Vagina (tissue), 2 donors: ENCODE measurements around the gene TPRKB. TPM values are rescaled to one million over a fixed set of nuclear protein-coding genes. Genes with fewer than 3 reads are reported as not detected.
"Not testable (repeated sequence)": the region's sequence is repeated elsewhere in the genome, so short reads cannot be mapped to it uniquely, and the experiment has no call there.

Experiments used
- DNase-seq, 2 donors: peaks; one replicate each; pipeline ENCODE4 v3.0.0-alpha.2; 2017; ENCODE audit errors: extremely low spot score in 2 of 2
- H3K27ac ChIP-seq: fragments of 200-600 bp; sonication (generic); one replicate; pipeline ENCODE4 v1.5.1; 2019
- H3K27me3 ChIP-seq: fragments of 200-600 bp; sonication (generic); one replicate; pipeline ENCODE4 v1.5.1; 2019
- H3K36me3 ChIP-seq, 2 donors: fragments of 200-600 bp; sonication (generic); one replicate each; pipeline ENCODE4 v1.5.1; 2017 to 2019
- H3K4me1 ChIP-seq: fragments of 200-600 bp; sonication (generic); one replicate; pipeline ENCODE4 v1.5.1; 2019
- H3K4me3 ChIP-seq, 2 donors: fragments of 200-600 bp; sonication (generic); 1 replicate in 1 of 2; 2 replicates in 1 of 2; pipeline ENCODE4 v1.5.1; 2016 to 2019
- H3K9me3 ChIP-seq: fragments of 200-600 bp; sonication (generic); one replicate; pipeline ENCODE4 v1.5.1; 2019
- POLR2A ChIP-seq, 2 donors: fragments of 450-650 bp; IDR thresholded peaks; one replicate each; pipeline ENCODE4 v1.6.1; 2017; ENCODE audit warnings: antibody characterized with exemption in 2 of 2, mild to moderate bottlenecking in 2 of 2, moderate library complexity in 2 of 2
- POLR2AphosphoS5 ChIP-seq, 2 donors: sonication (generic); formaldehyde crosslinking; IDR thresholded peaks; one replicate each; pipeline ENCODE4 v1.9.0; 2017; ENCODE audit warnings: antibody characterized with exemption in 2 of 2, mild to moderate bottlenecking in 2 of 2, low read depth in 1 of 2; ENCODE audit not compliant: insufficient read depth in 1 of 2
- intact Hi-C: fragments of 100-400 bp; cut with DNase I; formaldehyde crosslinking; loops from one replicate; pipeline ENCODE4 v1.15.1; 2023
- total RNA-seq: library from RNA; depleted of rRNA; stranded (reverse); fragments of >200 nt; gene quantifications from one replicate; pipeline ENCODE4 v1.2.3, GENCODE V29; 2016
- TF ChIP-seq, protein P1 (sequence below), 3 experiments: fragments of 450-650 bp in 2 of 3; fragments of 200-600 bp in 1 of 3; sonication (generic) in 1 of 3; IDR thresholded peaks; one replicate each; pipeline ENCODE4 v1.5.1; 2017 to 2019; ENCODE audit warnings: antibody characterized with exemption in 3 of 3, mild to moderate bottlenecking in 2 of 3, moderate library complexity in 2 of 3

Gene TPRKB
- total RNA-seq, 1 donor from 2014 or later = 18.9 TPM

DNA sequence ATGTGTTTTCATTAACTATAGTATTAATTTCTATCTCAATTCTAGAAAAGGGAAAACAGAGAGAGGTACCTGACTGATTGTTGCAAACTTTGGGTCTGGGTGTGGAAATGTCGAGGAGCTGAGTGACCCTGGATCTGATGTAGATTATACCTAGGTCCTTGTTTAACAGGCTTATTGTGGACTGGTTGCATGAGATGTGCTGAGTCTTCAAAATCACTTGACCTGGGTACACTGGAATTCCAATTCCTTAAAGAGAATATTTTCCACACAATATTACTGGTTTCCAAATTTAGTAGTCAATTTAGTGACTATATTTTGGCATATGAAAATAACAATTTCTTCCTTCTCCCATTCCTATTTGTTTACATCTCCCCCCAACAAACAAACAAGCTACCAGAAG lies 29.2 kb upstream of the TPRKB start:
- no peak for DNase-seq
- no peak for TF ChIP-seq POLR2AphosphoS5 (IDR thresholded peaks at IDR 0.05; ENCODE audit: insufficient read depth in 1 of 2, low read depth in 1 of 2)
- TF ChIP-seq, protein P1, sequence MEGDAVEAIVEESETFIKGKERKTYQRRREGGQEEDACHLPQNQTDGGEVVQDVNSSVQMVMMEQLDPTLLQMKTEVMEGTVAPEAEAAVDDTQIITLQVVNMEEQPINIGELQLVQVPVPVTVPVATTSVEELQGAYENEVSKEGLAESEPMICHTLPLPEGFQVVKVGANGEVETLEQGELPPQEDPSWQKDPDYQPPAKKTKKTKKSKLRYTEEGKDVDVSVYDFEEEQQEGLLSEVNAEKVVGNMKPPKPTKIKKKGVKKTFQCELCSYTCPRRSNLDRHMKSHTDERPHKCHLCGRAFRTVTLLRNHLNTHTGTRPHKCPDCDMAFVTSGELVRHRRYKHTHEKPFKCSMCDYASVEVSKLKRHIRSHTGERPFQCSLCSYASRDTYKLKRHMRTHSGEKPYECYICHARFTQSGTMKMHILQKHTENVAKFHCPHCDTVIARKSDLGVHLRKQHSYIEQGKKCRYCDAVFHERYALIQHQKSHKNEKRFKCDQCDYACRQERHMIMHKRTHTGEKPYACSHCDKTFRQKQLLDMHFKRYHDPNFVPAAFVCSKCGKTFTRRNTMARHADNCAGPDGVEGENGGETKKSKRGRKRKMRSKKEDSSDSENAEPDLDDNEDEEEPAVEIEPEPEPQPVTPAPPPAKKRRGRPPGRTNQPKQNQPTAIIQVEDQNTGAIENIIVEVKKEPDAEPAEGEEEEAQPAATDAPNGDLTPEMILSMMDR (IDR thresholded peaks at IDR 0.05) = no peak
- no peak for TF ChIP-seq POLR2A (IDR thresholded peaks at IDR 0.05)
- H3K4me3 ChIP-seq = no peak overlapping the region
- no peak overlapping the region for H3K27ac ChIP-seq
- no peaks in the 10 kb centered on the region for H3K27me3 ChIP-seq
- H3K4me1 ChIP-seq = no peaks in the 10 kb centered on the region
- intact Hi-C loops = no loop called here
- H3K36me3 ChIP-seq = peaks cover 0 to 65% of the 10 kb centered on the region in 2 donors
- no peaks in the 10 kb centered on the region for H3K9me3 ChIP-seq

DNA sequence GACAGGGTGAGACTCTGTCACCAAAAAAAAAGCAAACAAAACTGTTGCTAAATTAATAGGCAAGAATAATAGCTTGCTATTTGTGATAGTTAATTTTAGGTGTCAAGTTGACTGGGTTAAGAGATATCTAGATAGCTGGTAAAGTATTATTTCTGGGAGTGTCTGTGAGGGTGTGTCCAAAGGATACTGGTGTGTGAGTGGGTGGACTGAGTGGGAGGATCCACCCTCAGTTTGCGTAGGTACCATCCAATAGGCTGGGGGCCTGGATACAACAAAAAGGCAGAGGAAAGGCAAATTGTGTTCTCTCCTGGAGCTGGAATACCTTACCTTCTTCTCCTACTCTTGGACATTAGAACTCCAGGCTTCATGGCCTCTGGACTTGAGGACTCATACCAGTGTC lies 27.8 kb upstream of the TPRKB start:
- intact Hi-C loops = no loop called here
- TF ChIP-seq POLR2AphosphoS5 (IDR thresholded peaks at IDR 0.05; ENCODE audit: insufficient read depth in 1 of 2, low read depth in 1 of 2) = no peak
- TF ChIP-seq POLR2A (IDR thresholded peaks at IDR 0.05) = no peak
- TF ChIP-seq, protein P1 (IDR thresholded peaks at IDR 0.05) = no peak
- H3K36me3 ChIP-seq = peaks cover 0 to 79% of the 10 kb centered on the region in 2 donors
- H3K4me3 ChIP-seq = no peak overlapping the region
- H3K27me3 ChIP-seq = no peaks in the 10 kb centered on the region
- no peak for DNase-seq
- H3K27ac ChIP-seq = no peak overlapping the region
- H3K9me3 ChIP-seq = no peaks in the 10 kb centered on the region
- H3K4me1 ChIP-seq = peaks cover 8% of the 10 kb centered on the region

DNA sequence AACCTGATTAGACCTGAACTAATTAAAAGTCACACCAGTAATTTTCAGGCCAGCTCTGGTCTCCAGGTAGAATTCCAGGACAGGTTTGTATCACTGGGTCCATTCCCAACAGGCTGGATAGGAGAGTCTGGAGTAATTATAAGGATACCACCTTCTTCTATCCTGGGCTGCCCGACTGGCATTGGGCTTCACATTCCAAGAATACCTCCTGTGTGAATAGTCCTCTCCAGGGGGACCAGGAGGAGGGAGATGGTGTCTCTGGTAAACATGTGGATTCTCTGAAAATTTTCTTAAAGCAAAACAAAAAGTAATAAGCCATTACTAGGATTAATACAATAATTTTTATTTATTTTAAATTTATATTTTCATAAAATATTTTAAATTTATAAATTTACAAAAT lies 25.4 kb upstream of the TPRKB start:
- peaks cover 16% of the 10 kb centered on the region for H3K4me1 ChIP-seq
- no peak overlapping the region for H3K27ac ChIP-seq
- DNase-seq = no peak
- H3K36me3 ChIP-seq = peaks cover 0 to 62% of the 10 kb centered on the region in 2 donors
- intact Hi-C loops = no loop called here
- TF ChIP-seq, protein P1 (IDR thresholded peaks at IDR 0.05) = no peak
- TF ChIP-seq POLR2AphosphoS5 (IDR thresholded peaks at IDR 0.05; ENCODE audit: insufficient read depth in 1 of 2, low read depth in 1 of 2) (no peak), POLR2A (IDR thresholded peaks at IDR 0.05) (no peak)
- no peaks in the 10 kb centered on the region for H3K27me3 ChIP-seq
- H3K9me3 ChIP-seq = no peaks in the 10 kb centered on the region
- H3K4me3 ChIP-seq = no peak overlapping the region

DNA sequence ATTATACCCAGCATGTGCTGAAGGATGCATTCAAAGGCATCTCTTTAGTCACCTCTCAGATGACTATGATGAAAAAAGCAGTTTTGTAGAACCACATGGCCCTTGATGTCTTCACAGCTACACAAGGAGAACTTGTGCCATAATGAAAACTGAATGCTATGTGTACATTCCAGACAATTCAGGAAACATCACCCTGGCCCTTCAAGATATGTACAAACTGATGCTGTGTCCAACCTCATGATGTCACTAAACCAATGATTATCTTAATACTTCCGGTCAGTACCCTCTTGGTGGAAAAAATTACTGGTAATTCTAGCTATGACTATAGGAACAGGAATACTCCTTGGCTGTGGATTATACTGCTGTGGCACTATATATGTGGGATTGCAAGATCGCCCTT lies 22.8 kb upstream of the TPRKB start:
- intact Hi-C loops = no loop called here
- Histone ChIP-seq H3K36me3 (peaks cover 0 to 53% of the 10 kb centered on the region in 2 donors), H3K4me1 (peaks cover 16% of the 10 kb centered on the region), H3K4me3 (no peak overlapping the region), H3K27me3 (no peaks in the 10 kb centered on the region), H3K9me3 (no peaks in the 10 kb centered on the region), H3K27ac (no peak overlapping the region)
- no peak for DNase-seq
- TF ChIP-seq POLR2AphosphoS5 (IDR thresholded peaks at IDR 0.05; ENCODE audit: insufficient read depth in 1 of 2, low read depth in 1 of 2) = no peak
- no peak for TF ChIP-seq POLR2A (IDR thresholded peaks at IDR 0.05)
- TF ChIP-seq, protein P1 (IDR thresholded peaks at IDR 0.05) = no peak

DNA sequence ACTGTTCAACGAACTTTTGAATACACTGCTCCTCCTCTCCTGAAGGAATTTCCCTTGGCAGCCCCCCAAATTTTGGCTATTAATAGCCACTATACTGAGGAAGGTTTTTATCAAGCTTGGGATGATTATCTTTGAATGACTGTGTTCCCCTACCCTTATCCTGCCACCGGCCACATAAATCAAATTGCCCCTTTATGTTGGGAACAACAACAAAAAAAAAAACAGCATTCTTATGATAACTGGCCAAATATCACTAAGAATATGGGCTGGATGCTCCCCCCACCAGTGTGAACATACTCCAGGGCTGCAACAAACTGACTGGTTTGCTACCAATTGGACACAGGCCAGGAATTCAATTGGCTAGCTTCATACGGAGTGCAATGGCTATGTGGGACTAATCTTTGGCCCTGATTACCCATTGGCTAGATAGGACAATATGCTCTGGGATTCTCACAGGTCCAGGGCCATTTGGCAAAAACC lies 22.2 kb upstream of the TPRKB start:
- peaks cover 16% of the 10 kb centered on the region for H3K4me1 ChIP-seq
- H3K27ac ChIP-seq = no peak overlapping the region
- intact Hi-C loops = no loop called here
- no peaks in the 10 kb centered on the region for H3K9me3 ChIP-seq
- H3K27me3 ChIP-seq = no peaks in the 10 kb centered on the region
- no peak overlapping the region for H3K4me3 ChIP-seq
- H3K36me3 ChIP-seq = peaks cover 0 to 47% of the 10 kb centered on the region in 2 donors
- TF ChIP-seq, protein P1 (IDR thresholded peaks at IDR 0.05) = no peak
- TF ChIP-seq POLR2A (IDR thresholded peaks at IDR 0.05) (no peak), POLR2AphosphoS5 (IDR thresholded peaks at IDR 0.05; ENCODE audit: insufficient read depth in 1 of 2, low read depth in 1 of 2) (no peak)
- no peak for DNase-seq

DNA sequence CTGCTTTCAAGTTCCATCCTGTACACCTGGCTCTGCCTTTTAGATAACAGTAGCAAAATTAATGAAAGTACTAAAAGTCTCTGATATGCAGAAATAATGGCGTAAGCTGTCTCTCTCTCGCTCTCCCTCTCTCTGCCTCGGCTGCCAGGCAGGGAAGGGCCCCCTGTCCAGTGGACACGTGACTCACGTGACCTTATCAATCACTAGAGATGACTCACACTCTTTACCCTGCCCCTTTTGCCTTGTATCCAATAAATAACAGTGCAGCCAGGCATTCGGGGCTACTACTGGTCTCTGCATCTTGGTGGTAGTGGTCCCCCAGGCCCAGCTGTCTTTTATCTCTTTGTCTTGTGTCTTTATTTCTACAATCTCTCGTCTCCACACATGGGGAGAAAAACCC lies 17.2 kb upstream of the TPRKB start:
- H3K36me3 ChIP-seq = peaks cover 0 to 14% of the 10 kb centered on the region in 2 donors
- not testable (repeated sequence) for H3K4me3 ChIP-seq, DNase-seq, H3K4me1 ChIP-seq, H3K9me3 ChIP-seq, H3K27ac ChIP-seq, H3K27me3 ChIP-seq
- intact Hi-C loops = loop anchor here (1.0 kb wide), 1 partner anchor 43 kb away; no protein-coding TSS in a partner anchor
